ENCODE measurements around the gene EEPD1. TPM values are rescaled to one million over a fixed set of nuclear protein-coding genes. Genes with fewer than 3 reads are reported as not detected.

The EEPD1 gene
- total RNA-seq, 1 experiment from 2014 or later: 0.70 TPM

- Mint-ChIP-seq H3K4me1 (ENCODE audit: insufficient read depth, unreplicated experiment) (no peaks in the 10 kb centered on the region), H3K9me3 (ENCODE audit: unreplicated experiment) (no peaks in the 10 kb centered on the region), H3K4me3 (ENCODE audit: unreplicated experiment) (no peak overlapping the region), H3K27ac (ENCODE audit: low read depth, unreplicated experiment) (no peak overlapping the region), H3K27me3 (ENCODE audit: insufficient read depth, unreplicated experiment) (no peaks in the 10 kb centered on the region), H3K36me3 (ENCODE audit: insufficient read depth, unreplicated experiment) (no peaks in the 10 kb centered on the region)
- intact Hi-C loops (cut with micrococcal nuclease): no loop called here
- no peak for TF ChIP-seq CTCF (IDR thresholded peaks at IDR 0.05; ENCODE audit: unreplicated experiment)
- DNase-seq (ENCODE audit: unreplicated experiment): peak; percentile 53
- POLR2A ChIA-PET: no interaction called here
- no TSS peak for BruUV-seq (replicated peaks)
- CTCF ChIA-PET: interaction anchor here (0.6 to 1.2 kb wide), 3 partner anchors 18 to 39 kb away, joined by 3 to 5 read pairs (median 4); no protein-coding TSS in a partner anchor
Measured at GRCh38 chr7:36207451-36208291, 54.6 kb downstream of the EEPD1 start.

- TF ChIP-seq CTCF (IDR thresholded peaks at IDR 0.05; ENCODE audit: unreplicated experiment): no peak
- Mint-ChIP-seq H3K27ac (ENCODE audit: low read depth, unreplicated experiment) (no peak overlapping the region), H3K4me1 (ENCODE audit: insufficient read depth, unreplicated experiment) (no peaks in the 10 kb centered on the region), H3K36me3 (ENCODE audit: insufficient read depth, unreplicated experiment) (no peaks in the 10 kb centered on the region), H3K4me3 (ENCODE audit: unreplicated experiment) (no peak overlapping the region), H3K9me3 (ENCODE audit: unreplicated experiment) (no peaks in the 10 kb centered on the region), H3K27me3 (ENCODE audit: insufficient read depth, unreplicated experiment) (no peaks in the 10 kb centered on the region)
- POLR2A ChIA-PET: no interaction called here
- intact Hi-C loops (cut with micrococcal nuclease): no loop called here
- CTCF ChIA-PET: no interaction called here
- no TSS peak for BruUV-seq (replicated peaks)
- DNase-seq (ENCODE audit: unreplicated experiment): no peak
Measured at GRCh38 chr7:36208426-36208825, 55.4 kb downstream of the EEPD1 start.

- no peaks in the 10 kb centered on the region for H3K27me3 Mint-ChIP-seq (ENCODE audit: insufficient read depth, unreplicated experiment)
- DNase-seq (ENCODE audit: unreplicated experiment): no peak
- CTCF ChIA-PET: no interaction called here
- POLR2A ChIA-PET: interaction anchor here (0.5 kb wide), 1 partner anchor 14 kb away, joined by 3 read pairs; no protein-coding TSS in a partner anchor
- H3K27ac Mint-ChIP-seq (ENCODE audit: low read depth, unreplicated experiment): no peak overlapping the region
- no peaks in the 10 kb centered on the region for H3K9me3 Mint-ChIP-seq (ENCODE audit: unreplicated experiment)
- no peaks in the 10 kb centered on the region for H3K36me3 Mint-ChIP-seq (ENCODE audit: insufficient read depth, unreplicated experiment)
- H3K4me1 Mint-ChIP-seq (ENCODE audit: insufficient read depth, unreplicated experiment): no peaks in the 10 kb centered on the region
- intact Hi-C loops (cut with micrococcal nuclease): no loop called here
- no TSS peak for BruUV-seq (replicated peaks)
- no peak for TF ChIP-seq CTCF (IDR thresholded peaks at IDR 0.05; ENCODE audit: unreplicated experiment)
- no peak overlapping the region for H3K4me3 Mint-ChIP-seq (ENCODE audit: unreplicated experiment)
Measured at GRCh38 chr7:36208997-36209813, 56.2 kb downstream of the EEPD1 start.

- DNase-seq (ENCODE audit: unreplicated experiment): no peak
- Mint-ChIP-seq H3K36me3 (ENCODE audit: insufficient read depth, unreplicated experiment) (no peaks in the 10 kb centered on the region), H3K9me3 (ENCODE audit: unreplicated experiment) (no peaks in the 10 kb centered on the region), H3K4me1 (ENCODE audit: insufficient read depth, unreplicated experiment) (no peaks in the 10 kb centered on the region), H3K27ac (ENCODE audit: low read depth, unreplicated experiment) (no peak overlapping the region), H3K27me3 (ENCODE audit: insufficient read depth, unreplicated experiment) (no peaks in the 10 kb centered on the region), H3K4me3 (ENCODE audit: unreplicated experiment) (no peak overlapping the region)
- intact Hi-C loops (cut with micrococcal nuclease): no loop called here
- CTCF ChIA-PET: interaction anchor here (1.2 kb wide), 1 partner anchor 81 kb away, joined by 4 read pairs; no protein-coding TSS in a partner anchor
- BruUV-seq (replicated peaks): no TSS peak
- POLR2A ChIA-PET: interaction anchor here (0.5 kb wide), 1 partner anchor 14 kb away, joined by 3 read pairs; no protein-coding TSS in a partner anchor
- TF ChIP-seq CTCF (IDR thresholded peaks at IDR 0.05; ENCODE audit: unreplicated experiment): no peak
Measured at GRCh38 chr7:36209814-36210183, 56.7 kb downstream of the EEPD1 start.

Data from MCF 10A (cell line).